Left cardiac atrium (tissue), 4 donors: ENCODE results near the gene ANO4. TPM values are rescaled to one million over a fixed set of nuclear protein-coding genes. Genes with fewer than 3 reads are reported as not detected.
"Not testable (repeated sequence)": the region's sequence is repeated elsewhere in the genome, so short reads cannot be mapped to it uniquely, and the experiment has no call there.

ENCODE experiments used
- ATAC-seq, 2 donors: fragments of 200-7000 bp; cut with Tn5 transposase; one replicate each; pipeline ENCODE4 v1.9.1; 2020; ENCODE audit warnings: mild to moderate bottlenecking in 2 of 2, moderate library complexity in 2 of 2
- DNase-seq: peaks from one replicate; pipeline ENCODE4 v3.0.0-alpha.2; 2020
- intact Hi-C, 2 donors: fragments of 100-400 bp; cut with DNase I; formaldehyde crosslinking; loops; one replicate each; pipeline versions ENCODE4 v1.14.1 to v1.15.1; 2022 to 2023
- total RNA-seq, 2 donors: library from RNA; stranded (reverse); fragmentation: NEBNext Ultra II Directional; extraction: Animal tissue kit (Norgen Biotek cat#: 25700); gene quantifications; one replicate each; pipeline ENCODE4 v1.2.1, GENCODE V29; 2021
- donor health status: DM: no; HTN: yes; CAD: no.
- donor health status: DM: no; HTN: yes; CAD: no; lungs with severe emphysema.
- donor health status: DM: yes; HTN: yes; CAD: no.
- donor health status: Dilated cardiomyopathy.

ANO4 gene
- total RNA-seq, 2 donors from 2014 or later, result 0.29 to 0.71 TPM

DNA sequence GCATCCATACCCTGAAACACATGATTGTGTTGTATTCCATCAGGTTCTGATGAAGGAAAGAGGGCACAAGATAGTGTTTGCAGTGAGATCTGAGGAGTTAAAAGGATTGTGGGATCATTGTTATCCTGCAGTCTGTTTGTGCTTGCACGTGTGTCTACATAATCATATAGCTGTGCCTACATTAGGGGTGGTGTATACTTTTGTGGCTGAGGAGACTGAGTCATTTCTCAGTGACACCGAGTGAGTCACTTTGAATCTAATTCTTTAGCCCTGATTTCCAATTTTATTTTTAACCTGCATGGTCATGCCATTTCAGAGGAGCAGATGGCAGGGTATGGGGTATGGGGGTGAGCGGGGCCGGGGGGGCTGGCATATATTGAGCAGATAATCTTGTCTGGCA, 133.2 kb downstream of the ANO4 start:
- DNase-seq (no peak), ATAC-seq (no peak)
- intact Hi-C loops, result no loop called here

DNA sequence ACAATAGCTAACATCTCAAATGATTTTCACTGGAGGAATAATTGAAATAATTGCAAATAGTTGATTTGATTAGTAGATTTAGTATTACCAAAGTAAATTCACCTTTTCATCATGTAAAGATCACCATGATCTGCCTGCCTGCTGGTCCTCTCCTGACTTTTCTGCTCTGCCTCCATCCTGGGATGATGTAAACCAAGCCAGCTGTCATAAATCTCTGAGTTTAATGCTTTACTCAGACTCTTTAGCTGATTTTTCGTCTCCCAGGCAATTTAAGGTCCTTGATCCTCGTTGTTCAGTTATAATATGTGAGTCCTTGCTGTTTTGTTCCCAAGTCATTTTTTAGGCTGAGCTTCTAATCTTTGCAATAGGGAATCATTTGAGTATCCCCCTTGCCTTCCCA, 138.0 kb downstream of the ANO4 start:
- intact Hi-C loops, result no loop called here
- DNase-seq (no peak), ATAC-seq (no peak)

DNA sequence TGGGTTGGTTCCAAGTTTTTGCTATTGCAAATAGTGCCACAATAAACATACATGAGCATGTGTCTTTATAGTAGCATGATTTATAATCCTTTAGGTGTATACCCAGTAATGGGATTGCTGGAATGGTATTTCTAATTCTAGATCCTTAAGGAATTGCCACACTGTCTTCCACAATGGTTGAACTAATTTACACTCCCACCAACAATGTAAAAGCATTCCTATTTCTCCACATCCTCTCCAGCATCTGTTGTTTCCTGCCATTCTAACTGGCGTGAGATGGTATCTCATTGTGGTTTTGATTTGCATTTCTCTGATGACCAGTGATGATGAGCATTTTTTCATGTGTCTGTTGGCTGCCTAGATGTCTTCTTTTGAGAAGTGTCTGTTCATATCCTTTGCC, 139.0 kb downstream of the ANO4 start:
- ATAC-seq, DNase-seq, intact Hi-C loops: not testable (repeated sequence)

DNA sequence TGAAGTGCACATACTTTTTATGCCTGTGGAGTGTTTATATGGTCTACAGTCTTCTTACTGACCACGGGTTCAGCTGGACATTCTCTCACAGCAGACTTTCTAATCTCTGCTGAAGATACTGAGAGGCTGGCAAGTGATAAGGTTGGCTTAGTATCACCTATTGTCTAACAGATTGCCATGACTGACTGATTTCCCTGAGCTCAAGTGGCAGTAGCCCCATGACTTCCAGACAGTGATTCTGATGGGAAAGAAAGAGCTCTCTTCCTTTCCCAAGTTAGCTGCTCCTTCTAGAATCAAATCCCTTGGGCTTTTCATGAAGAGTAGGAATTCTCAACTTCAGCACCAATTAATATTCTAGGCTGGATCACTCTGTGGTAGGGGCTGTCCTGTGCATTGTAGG, 141.4 kb downstream of the ANO4 start:
- DNase-seq, result no peak
- intact Hi-C loops, result no loop called here
- no peak for ATAC-seq

DNA sequence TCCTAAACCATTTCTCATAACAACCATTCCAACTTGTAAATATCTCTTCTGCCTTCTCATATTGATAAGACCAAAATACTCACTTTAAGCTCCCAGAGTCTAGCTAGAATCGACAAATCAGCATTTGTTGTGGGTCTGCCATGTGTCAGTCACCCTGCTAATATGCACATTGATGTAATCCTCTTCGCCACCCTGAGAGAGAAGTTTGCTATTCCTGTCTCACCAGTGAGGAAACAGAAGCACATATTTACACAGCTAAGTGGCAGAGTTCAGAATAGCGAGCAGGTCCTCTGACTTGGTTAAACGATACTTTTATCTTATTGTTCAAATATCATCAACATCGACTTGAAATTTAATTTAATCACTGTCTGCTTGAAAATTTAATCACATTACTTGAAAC, 142.1 kb downstream of the ANO4 start:
- intact Hi-C loops, result no loop called here
- ATAC-seq (no peak), DNase-seq (no peak)

DNA sequence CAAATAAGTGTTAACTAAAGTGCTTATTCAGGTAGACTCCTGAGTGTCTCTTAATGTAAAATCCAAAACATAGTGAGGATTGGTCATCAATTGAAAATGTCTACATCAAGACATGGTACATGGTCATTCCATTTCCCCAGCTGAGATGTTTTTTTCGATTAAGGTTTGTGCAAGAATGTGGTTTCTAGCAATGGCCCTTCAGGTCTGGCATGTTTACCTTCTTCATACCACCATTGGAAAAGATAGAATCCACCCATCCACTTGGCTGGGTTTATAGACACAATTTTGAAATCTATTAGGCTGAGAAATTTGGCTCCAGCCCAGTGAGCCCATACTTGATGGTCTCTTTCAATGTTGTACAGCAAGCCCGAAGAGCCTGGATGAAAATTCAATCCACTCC, 145.9 kb downstream of the ANO4 start:
- intact Hi-C loops, result no loop called here
- no peak for ATAC-seq
- no peak for DNase-seq

DNA sequence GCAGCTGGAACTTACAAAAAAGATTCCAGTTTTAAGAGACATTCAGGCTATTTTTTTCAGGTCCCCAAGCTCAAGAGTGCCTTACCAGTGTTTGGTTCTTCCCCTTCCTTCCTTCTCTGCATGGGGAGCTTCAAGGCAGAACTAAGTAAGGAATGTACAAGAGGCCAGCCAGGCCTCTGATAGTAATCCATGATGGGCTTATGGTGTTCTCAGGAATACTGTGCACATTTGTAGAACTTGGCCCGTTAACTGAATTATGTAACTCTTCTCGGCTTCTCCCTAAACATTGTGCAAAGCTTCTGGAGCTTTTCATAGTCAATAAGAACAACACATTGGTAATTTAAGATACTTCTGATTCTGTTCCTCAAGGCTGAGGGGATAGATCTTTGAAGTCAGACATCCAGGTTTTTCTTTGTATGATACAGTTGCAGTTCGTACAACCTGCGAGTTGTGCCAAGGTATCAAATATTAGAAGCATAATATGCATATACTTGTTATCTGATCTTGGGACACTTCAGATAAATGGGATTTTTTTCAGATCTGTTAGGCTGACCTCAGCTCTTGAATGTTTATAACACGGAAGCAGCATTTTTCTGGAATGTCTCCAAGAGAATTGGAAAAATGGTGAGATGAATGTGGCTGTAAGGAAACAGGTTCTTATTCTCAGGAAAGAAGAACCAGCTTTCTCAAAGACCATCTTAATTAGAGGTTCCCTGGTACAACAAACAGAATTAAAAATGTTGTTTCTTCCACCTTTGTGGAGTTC, 148.6 kb downstream of the ANO4 start:
- intact Hi-C loops, result no loop called here
- ATAC-seq (peak in 1 of 2 donors; percentile 72), DNase-seq (no peak)

DNA sequence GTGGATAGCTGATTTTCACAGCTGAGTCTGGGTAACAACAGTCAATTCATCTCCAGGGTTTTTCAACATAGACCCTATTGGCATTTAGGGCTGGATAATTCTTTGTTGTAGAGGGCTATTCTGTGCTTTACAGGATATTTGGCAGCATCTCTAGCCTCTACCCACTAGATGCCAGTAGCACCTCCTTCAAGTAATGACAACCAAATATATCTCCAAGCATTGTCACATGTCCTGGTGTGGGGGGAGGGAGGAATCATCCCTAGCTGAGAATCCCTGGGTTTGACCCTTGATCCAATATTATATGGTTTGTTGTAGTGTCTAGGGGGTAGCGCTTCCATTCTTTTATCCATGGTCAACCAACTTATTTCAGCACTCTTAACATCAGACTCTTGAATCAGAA, 157.2 kb downstream of the ANO4 start:
- intact Hi-C loops, result no loop called here
- ATAC-seq (no peak), DNase-seq (no peak)

DNA sequence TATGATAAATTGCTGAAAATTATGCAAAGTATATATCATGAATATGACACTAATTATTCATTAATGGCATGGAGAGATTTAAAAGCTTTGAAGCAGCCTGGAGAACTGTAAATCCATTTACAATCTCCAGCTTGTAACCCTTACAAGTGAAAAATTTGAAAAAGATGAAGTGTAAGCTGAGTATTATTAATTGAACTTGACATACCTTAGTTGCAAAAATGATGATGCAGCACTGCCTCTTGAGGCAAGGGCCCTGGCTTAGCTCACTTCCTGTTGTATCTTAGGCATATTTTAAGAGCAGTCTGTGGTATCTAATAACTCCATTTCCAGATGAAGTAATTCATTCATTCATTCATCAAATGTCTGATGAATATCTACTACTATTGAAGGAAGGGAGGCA, 158.6 kb downstream of the ANO4 start:
- intact Hi-C loops, result no loop called here
- ATAC-seq (no peak), DNase-seq (no peak)

DNA sequence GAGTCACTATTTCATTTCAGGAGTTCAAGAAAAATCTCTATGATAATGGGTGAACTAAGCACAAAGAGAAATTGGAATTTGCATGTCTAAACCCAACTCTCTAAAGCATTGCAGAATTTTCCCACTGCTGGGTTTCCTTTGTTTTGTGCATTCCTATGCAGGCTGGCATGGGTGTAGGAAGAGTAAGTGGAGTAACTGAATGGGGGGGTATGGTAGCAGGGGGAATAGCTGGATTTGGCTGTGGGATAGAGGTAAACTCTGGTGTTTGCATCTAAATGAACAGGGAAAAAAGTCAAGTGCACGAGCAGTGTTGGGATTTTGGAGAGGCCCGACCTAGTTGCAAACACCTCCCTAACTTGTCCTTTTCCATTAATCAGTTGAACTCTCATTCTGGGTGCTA, 159.1 kb downstream of the ANO4 start:
- ATAC-seq (no peak), DNase-seq (no peak)
- intact Hi-C loops, result no loop called here

DNA sequence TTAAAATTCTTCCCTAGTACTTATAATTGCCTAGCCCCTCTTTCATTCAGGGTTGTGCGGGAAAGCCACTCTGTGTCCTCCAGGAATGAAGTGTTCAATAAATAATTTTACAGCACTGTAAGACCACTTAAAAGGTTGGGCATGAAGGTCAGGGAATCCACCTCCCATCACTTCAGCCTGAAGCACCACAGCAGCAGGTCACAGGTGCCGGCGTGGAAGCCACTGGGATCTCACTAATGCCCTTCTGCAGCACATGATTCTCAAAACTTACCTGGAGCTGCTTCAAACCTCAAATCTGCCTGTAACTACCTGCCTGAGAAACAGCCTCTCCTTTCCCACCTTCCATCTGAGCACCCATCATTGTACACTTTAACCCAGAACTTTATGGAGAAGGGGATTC, 159.5 kb downstream of the ANO4 start:
- intact Hi-C loops, result no loop called here
- DNase-seq, result no peak
- no peak for ATAC-seq

DNA sequence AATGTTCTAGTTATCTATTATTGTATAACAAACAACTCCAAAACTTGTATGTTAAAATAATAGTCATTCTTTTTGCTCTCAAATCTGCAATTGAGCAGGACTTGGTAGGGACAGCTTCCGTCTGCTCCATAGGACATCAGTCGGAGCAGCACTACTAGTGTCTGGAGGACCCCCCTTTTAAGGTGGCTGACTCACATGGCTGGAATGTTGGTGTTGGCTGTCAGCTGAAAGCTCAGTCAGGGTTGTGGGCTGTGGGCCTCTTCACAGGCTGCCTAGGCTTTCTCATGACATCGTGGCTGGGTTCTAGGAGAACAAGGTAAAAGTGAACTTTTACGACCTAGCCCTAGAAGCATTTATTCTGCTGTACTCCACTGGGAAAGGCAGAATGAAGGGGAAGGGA, 160.6 kb downstream of the ANO4 start:
- peak in 1 of 2 donors; percentile 70 for ATAC-seq
- DNase-seq, result no peak
- intact Hi-C loops, result no loop called here

DNA sequence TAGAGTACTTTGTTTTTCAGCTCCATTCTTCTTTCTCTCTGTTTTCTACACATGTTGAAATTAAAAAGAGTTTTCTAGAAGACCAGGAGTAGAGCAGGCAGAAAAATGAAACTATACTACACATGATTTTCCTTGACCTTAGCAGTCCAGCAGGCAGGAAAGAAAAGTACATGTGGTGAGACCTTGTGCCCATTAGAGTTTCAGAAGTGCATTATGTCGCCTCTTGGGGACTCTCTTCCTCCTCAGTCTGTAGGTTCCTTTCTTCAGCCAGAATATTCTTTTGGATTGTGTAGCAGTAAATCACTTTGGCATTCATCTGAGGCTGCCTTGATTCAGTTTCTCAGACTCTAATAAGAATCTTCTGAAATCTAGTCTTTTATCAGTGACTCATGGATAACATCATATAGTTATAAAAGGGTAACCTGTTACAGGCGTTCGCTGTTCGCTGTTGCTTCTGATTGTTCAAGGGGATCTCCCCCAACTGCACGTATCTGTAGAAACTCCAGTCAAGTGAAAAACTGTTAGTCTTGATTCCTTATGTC, 161.8 kb downstream of the ANO4 start:
- ATAC-seq (no peak), DNase-seq (no peak)
- intact Hi-C loops, result no loop called here

DNA sequence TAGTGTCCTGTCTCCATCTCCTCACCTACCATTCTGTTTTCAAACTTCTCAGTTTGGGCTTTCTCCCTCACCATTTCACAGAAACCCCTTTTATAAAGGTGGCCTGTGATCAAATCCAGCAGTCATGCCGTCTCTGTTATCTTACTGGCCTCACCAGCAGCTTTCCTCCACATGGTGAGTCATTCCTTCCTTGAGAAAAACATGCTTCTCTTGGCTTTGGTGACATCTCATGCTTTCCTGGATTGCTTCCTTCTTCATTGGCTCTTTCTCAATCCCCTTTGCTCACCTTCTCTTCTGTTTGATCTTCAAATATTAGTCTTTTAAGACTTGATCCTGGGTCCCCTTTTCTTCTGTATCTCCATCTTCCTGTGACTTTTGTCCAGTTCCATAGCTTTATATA, 164.9 kb downstream of the ANO4 start:
- intact Hi-C loops, result no loop called here
- ATAC-seq (peak in 1 of 2 donors; percentile 70), DNase-seq (no peak)

DNA sequence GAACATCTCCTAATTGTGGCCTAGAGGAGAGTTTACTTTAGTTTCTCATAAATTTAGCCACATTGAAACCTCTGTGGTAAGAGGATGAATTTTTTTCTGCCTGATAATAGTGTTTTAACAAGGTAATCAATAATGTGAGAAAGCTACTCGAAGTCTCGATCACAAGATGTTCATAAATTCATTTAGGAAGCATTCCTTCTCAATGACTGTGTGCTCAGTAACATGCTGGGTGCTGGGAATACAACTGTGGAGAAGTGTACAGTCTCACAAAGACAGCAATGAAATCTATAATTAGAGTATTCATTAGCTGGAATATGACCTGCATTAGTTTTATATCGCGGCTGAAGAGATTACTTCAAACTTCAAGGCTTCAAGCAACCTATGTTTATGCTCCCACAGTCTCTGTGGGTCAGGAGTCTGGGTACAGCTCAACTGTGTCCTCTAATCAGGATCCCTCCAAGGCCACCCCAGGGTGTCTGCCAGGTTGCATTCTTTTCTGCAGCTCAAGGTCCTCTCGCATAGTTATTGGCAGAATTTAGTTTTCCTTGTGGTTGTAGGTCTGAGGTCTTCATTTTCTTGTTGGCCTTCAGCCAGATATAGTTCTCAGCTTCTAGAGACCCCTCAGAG, 167.6 kb downstream of the ANO4 start:
- no peak for DNase-seq
- intact Hi-C loops, result no loop called here
- ATAC-seq, result no peak

DNA sequence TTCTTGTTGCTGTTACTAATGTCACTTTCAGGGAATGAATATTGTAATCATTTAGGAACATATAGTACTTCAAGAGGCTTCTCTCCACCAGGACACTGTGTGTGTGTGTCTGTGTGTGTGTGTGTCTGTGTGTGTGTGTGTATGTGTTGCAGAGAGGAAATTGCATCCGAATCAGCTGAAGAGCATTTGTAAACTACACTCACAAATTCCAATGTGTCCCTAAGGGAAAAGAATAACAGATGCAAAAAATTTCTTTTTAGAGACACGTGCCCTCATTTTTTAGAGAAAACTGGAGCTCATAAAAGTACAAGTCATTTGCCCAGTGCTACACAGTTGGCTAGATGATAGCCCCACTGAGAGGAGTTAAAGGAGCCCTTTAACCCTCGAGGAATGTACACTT, 168.8 kb downstream of the ANO4 start:
- intact Hi-C loops, result no loop called here
- no peak for DNase-seq
- no peak for ATAC-seq

DNA sequence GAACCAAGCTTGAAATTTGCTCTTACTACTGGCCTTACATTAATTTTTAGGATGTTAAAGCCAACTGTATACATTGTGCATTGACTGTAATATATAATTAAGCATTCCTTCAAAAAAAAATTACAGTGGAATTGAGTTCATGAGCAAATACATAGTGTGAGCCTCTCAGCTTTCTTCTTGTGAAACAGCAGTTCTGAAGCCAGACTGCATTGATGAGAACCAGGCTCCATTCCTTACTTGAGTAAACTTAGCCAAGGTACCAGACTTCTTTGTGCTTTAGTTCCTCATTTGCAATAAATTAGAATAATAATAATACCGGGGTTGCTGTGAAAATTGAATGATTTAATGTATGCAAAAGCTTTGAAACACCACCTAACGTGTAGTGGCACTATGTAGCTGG, 169.5 kb downstream of the ANO4 start:
- ATAC-seq (no peak), DNase-seq (no peak)
- intact Hi-C loops, result no loop called here

DNA sequence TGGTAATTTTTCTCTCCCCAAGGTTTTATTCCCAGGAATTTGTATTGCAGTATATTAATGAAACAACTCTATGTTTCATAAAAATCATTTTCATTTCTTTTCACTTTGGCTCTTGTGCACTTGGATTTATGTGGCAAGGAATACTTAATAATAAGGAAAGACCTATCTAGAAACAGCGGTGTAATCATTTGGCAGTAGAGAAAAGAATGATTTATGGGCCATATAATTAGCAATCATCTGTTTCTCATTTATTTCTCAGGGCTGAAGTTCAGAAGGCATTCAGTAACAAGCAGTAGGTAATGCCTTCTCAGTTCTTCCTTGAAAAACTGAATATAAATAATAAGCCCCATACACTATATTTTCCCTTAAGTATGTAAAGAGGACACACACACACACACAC, 172.6 kb downstream of the ANO4 start:
- no peak for ATAC-seq
- intact Hi-C loops, result no loop called here

DNA sequence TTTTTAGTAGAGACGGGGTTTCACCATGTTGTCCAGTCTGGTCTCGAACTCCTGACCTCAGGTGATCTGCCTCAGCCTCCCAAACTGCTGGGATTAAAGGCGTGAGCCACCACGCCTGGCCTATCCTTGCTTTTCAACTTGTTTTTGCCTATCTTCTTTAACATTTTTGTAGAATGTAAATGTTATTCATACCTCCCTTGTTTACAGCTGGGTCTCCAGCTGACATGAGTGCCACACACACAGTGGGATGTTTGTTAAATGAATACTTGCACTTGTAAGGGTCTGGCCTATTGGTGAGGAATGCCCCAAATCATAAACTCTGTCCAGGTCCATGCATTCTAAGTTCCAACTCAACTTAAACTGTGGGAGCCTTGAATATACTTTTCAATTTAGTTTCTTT, 176.3 kb downstream of the ANO4 start:
- intact Hi-C loops, result no loop called here
- no peak for DNase-seq
- ATAC-seq, result no peak

More for the DNA sequence above, 172.6 kb downstream of the ANO4 start:
- DNase-seq, result no peak

DNA sequence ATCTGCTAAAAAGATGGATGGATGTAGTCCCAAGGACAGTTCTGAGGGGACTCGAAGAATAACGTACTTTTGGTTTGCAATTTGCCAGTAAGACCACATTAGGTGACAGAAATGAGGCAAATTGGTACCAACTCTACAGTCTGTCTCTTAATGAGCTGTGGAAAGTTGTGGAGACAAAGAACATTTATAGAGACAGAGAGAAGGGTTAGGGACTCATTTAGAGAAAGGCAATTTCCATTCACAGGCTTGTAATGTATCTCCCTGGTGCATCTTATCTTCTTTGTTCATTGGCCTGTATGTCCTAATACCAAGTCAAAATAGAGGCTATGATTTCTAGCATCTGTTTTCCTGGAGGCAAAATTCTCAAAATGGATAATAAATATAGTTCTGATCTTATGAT, 177.5 kb downstream of the ANO4 start:
- DNase-seq (no peak), ATAC-seq (no peak)
- intact Hi-C loops, result no loop called here

DNA sequence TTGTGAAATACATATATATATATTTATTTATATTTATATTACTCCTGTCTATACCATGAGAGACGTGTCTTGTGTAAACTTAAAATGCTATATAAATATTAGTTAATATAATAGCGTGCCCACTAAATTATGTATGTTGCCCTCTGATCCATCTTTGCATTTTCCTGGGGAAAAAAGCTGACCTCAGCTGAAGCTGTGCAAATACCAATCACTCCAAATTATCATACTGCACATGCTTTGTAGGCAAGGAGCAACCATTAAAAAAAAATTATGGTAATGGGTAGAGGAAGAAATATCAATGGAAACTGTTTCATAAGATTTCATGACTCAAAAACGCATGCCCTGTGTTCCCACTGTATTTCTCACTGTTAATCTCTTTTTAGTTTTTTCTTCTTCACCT, 179.8 kb downstream of the ANO4 start:
- intact Hi-C loops, result no loop called here
- DNase-seq (no peak), ATAC-seq (no peak)
